H9 (cell line): ENCODE results near the gene CCNYL1. TPM values are rescaled to one million over a fixed set of nuclear protein-coding genes. Genes with fewer than 3 reads are reported as not detected.

Experiments
- DNase-seq: peaks from one replicate; pipeline ENCODE4 v3.0.0-alpha.2; 2017
- H2AFZ ChIP-seq: one replicate; pipeline ENCODE4 v1.6.1; 2013; ENCODE audit warnings: mild to moderate bottlenecking, low read length, control low read depth, moderate library complexity
- H2AK5ac ChIP-seq: 2 replicates; pipeline ENCODE4 v1.6.1; 2013; ENCODE audit warnings: low read length, control low read depth, mixed read lengths; ENCODE audit not compliant: insufficient read length
- H2BK120ac ChIP-seq: one replicate; pipeline ENCODE4 v1.6.1; 2013; ENCODE audit warnings: low read depth, mild to moderate bottlenecking, low read length, control low read depth, inconsistent platforms; ENCODE audit not compliant: poor library complexity, severe bottlenecking
- H2BK12ac ChIP-seq: 2 replicates; pipeline ENCODE4 v1.6.1; 2013; ENCODE audit warnings: low read length, control low read depth, mixed read lengths, low read depth; ENCODE audit not compliant: insufficient read length
- H2BK15ac ChIP-seq: 2 replicates; pipeline ENCODE4 v1.6.1; 2013; ENCODE audit warnings: low read depth, low read length, control low read depth
- H2BK20ac ChIP-seq: one replicate; pipeline ENCODE4 v1.6.1; 2013; ENCODE audit warnings: low read depth, mild to moderate bottlenecking, low read length, control low read depth, inconsistent platforms; ENCODE audit not compliant: poor library complexity, severe bottlenecking
- H2BK5ac ChIP-seq: 2 replicates; pipeline ENCODE4 v1.6.1; 2013; ENCODE audit warnings: low read length, control low read depth, mixed read lengths; ENCODE audit not compliant: insufficient read length
- H3K14ac ChIP-seq: 2 replicates; pipeline ENCODE4 v1.6.1; 2013; ENCODE audit warnings: low read length, control low read depth; ENCODE audit not compliant: insufficient read depth
- H3K18ac ChIP-seq: 2 replicates; pipeline ENCODE4 v1.6.1; 2013; ENCODE audit warnings: low read depth, mild to moderate bottlenecking, mixed read lengths, low read length, control low read depth; ENCODE audit not compliant: insufficient read length
- H3K23ac ChIP-seq: 2 replicates; pipeline ENCODE4 v1.6.1; 2013; ENCODE audit warnings: low read length, control low read depth, mixed read lengths, low read depth; ENCODE audit not compliant: insufficient read length
- H3K23me2 ChIP-seq: 2 replicates; pipeline ENCODE4 v1.6.1; 2013; ENCODE audit warnings: low read depth, mild to moderate bottlenecking, mixed read lengths, low read length, control low read depth; ENCODE audit not compliant: insufficient read length, poor library complexity, severe bottlenecking
- H3K27ac ChIP-seq: 2 replicates; pipeline ENCODE4 v1.5.1; 2013; ENCODE audit warnings: low read length, control low read depth, mixed read lengths, low read depth; ENCODE audit not compliant: insufficient read length
- H3K27me3 ChIP-seq: 2 replicates; pipeline ENCODE4 v1.6.1; 2013; ENCODE audit warnings: low read length, control low read depth, inconsistent platforms; ENCODE audit not compliant: insufficient read depth
- H3K4ac ChIP-seq: 2 replicates; pipeline ENCODE4 v1.6.1; 2013; ENCODE audit warnings: low read depth, mild to moderate bottlenecking, control low read depth, inconsistent platforms, low read length, moderate library complexity
- H3K4me1 ChIP-seq: 2 replicates; pipeline ENCODE4 v1.6.1; 2013; ENCODE audit warnings: low read length, control low read depth, inconsistent platforms; ENCODE audit not compliant: insufficient read depth
- H3K4me2 ChIP-seq: 2 replicates; pipeline ENCODE4 v1.6.1; 2013; ENCODE audit warnings: low read length, control low read depth, mixed read lengths; ENCODE audit not compliant: insufficient read length, insufficient read depth
- H3K56ac ChIP-seq: 2 replicates; pipeline ENCODE4 v1.6.1; 2013; ENCODE audit warnings: low read depth, mild to moderate bottlenecking, mixed read lengths, low read length, control low read depth; ENCODE audit not compliant: insufficient read length
- H3K79me1 ChIP-seq: 2 replicates; pipeline ENCODE4 v1.6.1; 2013; ENCODE audit warnings: low read depth, mild to moderate bottlenecking, moderate library complexity, low read length, control low read depth, inconsistent platforms; ENCODE audit not compliant: insufficient read depth, poor library complexity, severe bottlenecking
- H3K79me2 ChIP-seq: 2 replicates; pipeline ENCODE4 v1.6.1; 2013; ENCODE audit warnings: low read length, control low read depth, inconsistent platforms; ENCODE audit not compliant: insufficient read depth
- H3K9ac ChIP-seq: 2 replicates; pipeline ENCODE4 v1.6.1; 2013; ENCODE audit warnings: low read length, control low read depth, mixed read lengths; ENCODE audit not compliant: insufficient read length; ENCODE audit errors: extremely low read depth
- H3K9me3 ChIP-seq: one replicate; pipeline ENCODE4 v1.6.1; 2013; ENCODE audit warnings: low read depth, low read length, inconsistent platforms; ENCODE audit not compliant: control insufficient read depth
- H3T11ph ChIP-seq: one replicate; pipeline ENCODE4 v1.6.1; 2013; ENCODE audit warnings: mild to moderate bottlenecking, low read length, control low read depth, inconsistent platforms
- H4K20me1 ChIP-seq: one replicate; pipeline ENCODE4 v1.6.1; 2013; ENCODE audit not compliant: control insufficient read depth, insufficient read length, insufficient read depth
- H4K5ac ChIP-seq: 2 replicates; pipeline ENCODE4 v1.6.1; 2013; ENCODE audit warnings: low read depth, mild to moderate bottlenecking, mixed read lengths, low read length, control low read depth; ENCODE audit not compliant: insufficient read length
- H4K8ac ChIP-seq: replicated peaks from 2 replicates; pipeline ENCODE4 v1.6.1; 2013; ENCODE audit warnings: low read length, control low read depth, mixed read lengths, low read depth; ENCODE audit not compliant: insufficient read length
- H4K91ac ChIP-seq: 2 replicates; pipeline ENCODE4 v1.6.1; 2013; ENCODE audit warnings: low read depth, mild to moderate bottlenecking, moderate library complexity, mixed read lengths, low read length, control low read depth; ENCODE audit not compliant: insufficient read length
- H3K27ac Mint-ChIP-seq, 3 experiments: 2 replicates in 2 of 3; 3 replicates in 1 of 3; pipeline ENCODE4 v1.8.0; 2020 to 2021; ENCODE audit warnings: mixed read lengths in 3 of 3, mild to moderate bottlenecking in 1 of 3, moderate library complexity in 1 of 3
- H3K27me3 Mint-ChIP-seq: 2 replicates; pipeline ENCODE4 v1.8.0; 2021; ENCODE audit warnings: low read depth, mild to moderate bottlenecking, moderate library complexity, mixed read lengths
- H3K36me3 Mint-ChIP-seq, 3 experiments: 2 replicates in 2 of 3; 3 replicates in 1 of 3; pipeline ENCODE4 v1.8.0; 2020 to 2021; ENCODE audit warnings: low read depth in 3 of 3, mixed read lengths in 3 of 3; ENCODE audit not compliant: insufficient read depth in 1 of 3
- H3K4me1 Mint-ChIP-seq, 2 experiments: 2 replicates each; pipeline ENCODE4 v1.8.0; 2020; ENCODE audit warnings: mixed read lengths in 2 of 2
- H3K4me3 Mint-ChIP-seq, 2 experiments: 2 replicates in 1 of 2; 3 replicates in 1 of 2; pipeline ENCODE4 v1.8.0; 2020 to 2021; ENCODE audit warnings: mild to moderate bottlenecking in 2 of 2, mixed read lengths in 2 of 2, moderate library complexity in 1 of 2
- H3K9me3 Mint-ChIP-seq, 2 experiments: 2 replicates in 1 of 2; 3 replicates in 1 of 2; pipeline ENCODE4 v1.8.0; 2020; ENCODE audit warnings: mild to moderate bottlenecking in 2 of 2, mixed read lengths in 2 of 2, moderate library complexity in 1 of 2
- CTCF ChIP-seq: fragments of 200-600 bp; sonication (generic); conservative IDR thresholded peaks from 3 replicates; pipeline ENCODE4 v1.8.0; 2021; ENCODE audit warnings: antibody characterized with exemption, mild to moderate bottlenecking
- WGBS: extraction: QIAGEN DNeasy Blood & Tissue Kit; methylation state at CpG from one replicate; pipeline ENCODE4 v1.1.7; 2013; ENCODE audit warnings: missing lambda C conversion rate, low lambda C conversion rate, mixed read lengths; ENCODE audit not compliant: insufficient read length; ENCODE audit errors: extremely low coverage; 5-methylcytosine and 5-hydroxymethylcytosine counted together
- total RNA-seq: library from RNA; stranded (reverse); gene quantifications from 2 replicates; pipeline ENCODE4 v1.2.1, GENCODE V29; 2021

CCNYL1 gene
- total RNA-seq, 1 experiment from 2014 or later, result 27.0 TPM

- no peak for DNase-seq
- no CpG with 5 or more reads among the region's 4 CpGs for WGBS
- no peak overlapping the region for H3K4me3 Mint-ChIP-seq
- H3K14ac ChIP-seq, result no peak overlapping the region
- no peak overlapping the region for H4K5ac ChIP-seq
- H3K18ac ChIP-seq, result no peak overlapping the region
- no peaks in the 10 kb centered on the region for H3K79me2 ChIP-seq
- H3K27ac ChIP-seq, result no peak overlapping the region
- no peak; the same call in 2 of the 3 replicates for TF ChIP-seq CTCF
- no peak overlapping the region for H3K4ac ChIP-seq
- H3K23me2 ChIP-seq, result peaks cover 6% of the 10 kb centered on the region
- H3K4me1 ChIP-seq, result no peaks in the 10 kb centered on the region
- no peak overlapping the region for H2BK12ac ChIP-seq
- H4K20me1 ChIP-seq, result no peaks in the 10 kb centered on the region
- H2BK120ac ChIP-seq, result no peak overlapping the region
- H3K4me1 Mint-ChIP-seq, result peaks cover 5 to 16% of the 10 kb centered on the region in 2 experiments
- H3K27me3 ChIP-seq, result no peaks in the 10 kb centered on the region
- no peak overlapping the region for H2BK5ac ChIP-seq
- H3K36me3 Mint-ChIP-seq, result peaks cover 0 to 1% (median 0%) of the 10 kb centered on the region in 3 experiments; a peak in 2 of 7 replicates
- H3K9me3 ChIP-seq, result no peaks in the 10 kb centered on the region
- peak overlapping the region; percentile 45 for H2AFZ ChIP-seq
- no peak overlapping the region for H3K56ac ChIP-seq
- H2AK5ac ChIP-seq, result no peak overlapping the region
- no peak overlapping the region for H2BK15ac ChIP-seq
- no peak overlapping the region for H3K4me2 ChIP-seq
- H3K27me3 Mint-ChIP-seq, result no peaks in the 10 kb centered on the region
- H4K8ac ChIP-seq, result no peak overlapping the region
- peak overlapping the region in 1 of 3 experiments; percentile 15; a peak in 1 of 7 replicates for H3K27ac Mint-ChIP-seq
- H3K79me1 ChIP-seq, result no peaks in the 10 kb centered on the region
- no peaks in the 10 kb centered on the region; a peak in 1 of 5 replicates for H3K9me3 Mint-ChIP-seq
- no peak overlapping the region for H3K23ac ChIP-seq
- H3T11ph ChIP-seq, result no peak overlapping the region
- H2BK20ac ChIP-seq, result no peak overlapping the region
- no peak overlapping the region for H3K9ac ChIP-seq
- no peak overlapping the region for H4K91ac ChIP-seq
Observed at GRCh38 chr2:207706936-207707860, 4.2 kb upstream of the CCNYL1 start.
